K562 (cell line): Measurements from ENCODE around the gene LAMA2. TPM values are rescaled to one million over a fixed set of nuclear protein-coding genes. Genes with fewer than 3 reads are reported as not detected.

ENCODE experiments used
- ATAC-seq: fragments of 200-7000 bp; cut with Tn5 transposase; 3 replicates; pipeline ENCODE4 v1.9.1; 2020; ENCODE audit warnings: moderate library complexity
- BruUV-seq: library from RNA; stranded (reverse); fragments of 400-500 nt; replicated peaks from 2 replicates; lab custom pipeline; 2021; lab: Mats Ljungman, UMichigan
- CTCF ChIA-PET: fragments of 300-600 bp; formaldehyde crosslinking; extraction: SDS; loops from one replicate; lab custom pipeline; 2021; ENCODE audit warnings: low intra/inter-chr PET ratio; lab: Yijun Ruan, JAX
- POLR2A ChIA-PET: fragments of 300-600, 350-650 bp; sonication (Branson Sonifier 250); formaldehyde crosslinking; extraction: SDS; loops from one replicate; lab custom pipeline; 2021; ENCODE audit warnings: antibody characterized with exemption, inconsistent platforms; lab: Yijun Ruan, JAX
- DNase-seq, 4 experiments: peaks; one replicate each; pipeline versions ENCODE4 v3.0.0 to v3.0.0-alpha.2; 2011 to 2018; ENCODE audit warnings: low spot score in 3 of 4, mixed read lengths in 3 of 4; ENCODE audit errors: extremely low read depth in 1 of 4
- FAIRE-seq: peaks from 2 replicates; lab custom pipeline; 2011; peaks lifted over from hg19 to GRCh38; lab: Jason Lieb, UNC
- H2AFZ ChIP-seq: 2 replicates; pipeline ENCODE4 v1.6.0; 2011; ENCODE audit warnings: low read depth, low read length, control low read depth, inconsistent platforms
- H3K27ac ChIP-seq: fragments of 200-600 bp; 3 replicates; pipeline ENCODE4 v1.8.0; 2011; ENCODE audit warnings: low read depth, mild to moderate bottlenecking, control low read depth, inconsistent platforms, low read length, moderate library complexity, mixed read lengths; ENCODE audit errors: extremely low read depth
- H3K27me3 ChIP-seq, 2 experiments: fragments of 300-600 bp in 1 of 2; 2 replicates in 1 of 2; 3 replicates in 1 of 2; pipeline versions ENCODE4 v1.6.0 to v1.8.0; 2011; ENCODE audit warnings: inconsistent platforms in 2 of 2, low read length in 2 of 2, mild to moderate bottlenecking in 1 of 2, mixed read lengths in 1 of 2, moderate library complexity in 1 of 2; ENCODE audit not compliant: control insufficient read depth in 2 of 2, insufficient read depth in 2 of 2
- H3K36me3 ChIP-seq: fragments of 300-600 bp; 3 replicates; pipeline ENCODE4 v1.8.0; 2011; ENCODE audit warnings: mild to moderate bottlenecking, low read length, inconsistent platforms; ENCODE audit not compliant: control insufficient read depth, insufficient read depth
- H3K4me1 ChIP-seq, 2 experiments: fragments of 200-600 bp in 1 of 2; replicated peaks in 1 of 2; 2 replicates in 1 of 2; 3 replicates in 1 of 2; pipeline versions ENCODE4 v1.5.1 to v1.8.0; 2011; ENCODE audit warnings: inconsistent platforms in 2 of 2, low read length in 2 of 2, mild to moderate bottlenecking in 1 of 2, mixed read lengths in 1 of 2, moderate library complexity in 1 of 2; ENCODE audit not compliant: control insufficient read depth in 2 of 2, insufficient read depth in 2 of 2
- H3K4me2 ChIP-seq: 2 replicates; pipeline ENCODE4 v1.6.1; 2011; ENCODE audit warnings: low read length, control low read depth, inconsistent platforms, mixed read lengths; ENCODE audit not compliant: insufficient read depth
- H3K4me3 ChIP-seq: fragments of 200-600 bp; sonication (generic), shearing (Covaris generic); 2 replicates; pipeline ENCODE4 v1.5.1; 2016; ENCODE audit warnings: control low read depth, inconsistent platforms
- H3K79me2 ChIP-seq: fragments of 200-600 bp; 3 replicates; pipeline ENCODE4 v1.8.0; 2011; ENCODE audit warnings: low read length, inconsistent platforms; ENCODE audit not compliant: control insufficient read depth, insufficient read depth
- H3K9ac ChIP-seq, 2 experiments: 2 replicates each; pipeline versions ENCODE4 v1.6.0 to v1.6.1; 2011; ENCODE audit warnings: low read depth in 2 of 2, low read length in 2 of 2, control low read depth in 1 of 2, inconsistent platforms in 1 of 2, mild to moderate bottlenecking in 1 of 2, mixed read lengths in 1 of 2; ENCODE audit not compliant: insufficient read depth in 1 of 2
- H3K9me1 ChIP-seq: one replicate; pipeline ENCODE4 v1.6.0; 2011; ENCODE audit warnings: inconsistent platforms, mild to moderate bottlenecking, low read length, moderate library complexity; ENCODE audit not compliant: control insufficient read depth, insufficient read depth
- H3K9me3 ChIP-seq: replicated peaks from 2 replicates; pipeline ENCODE4 v1.5.1; 2011; ENCODE audit warnings: low read depth, low read length, inconsistent platforms; ENCODE audit not compliant: control insufficient read depth, insufficient read depth
- H4K20me1 ChIP-seq: replicated peaks from 2 replicates; pipeline ENCODE4 v1.6.1; 2011; ENCODE audit warnings: low read length, inconsistent platforms, mixed read lengths; ENCODE audit not compliant: control insufficient read depth, insufficient read depth
- ARID3B ChIP-seq: fragments of 250-450 bp; sonication (Bioruptor Pico); IDR thresholded peaks from 2 replicates; pipeline ENCODE4 v1.4.0; 2020; ENCODE audit warnings: borderline replicate concordance
- CHD2 ChIP-seq: IDR thresholded peaks from 2 replicates; pipeline ENCODE4 v1.6.1; 2011; ENCODE audit warnings: low read depth, low read length
- FOXA1 ChIP-seq: fragments of 450-650 bp; IDR thresholded peaks from 2 replicates; pipeline ENCODE4 v1.6.1; 2016; ENCODE audit warnings: mild to moderate bottlenecking, borderline replicate concordance
- HNRNPH1 ChIP-seq: fragments of 200-400 bp; formaldehyde crosslinking; optimal IDR thresholded peaks from 2 replicates; pipeline ENCODE3; 2017; ENCODE audit warnings: low read depth, mild to moderate bottlenecking, low read length, moderate library complexity
- HNRNPK ChIP-seq: fragments of 200-400 bp; formaldehyde crosslinking; IDR thresholded peaks from one replicate; pipeline ENCODE4 v1.6.1; 2018; ENCODE audit warnings: mild to moderate bottlenecking, low read depth, low read length; ENCODE audit not compliant: poor library complexity, severe bottlenecking
- HNRNPUL1 ChIP-seq: fragments of 200-400 bp; formaldehyde crosslinking; IDR thresholded peaks from 2 replicates; pipeline ENCODE4 v1.6.1; 2017; ENCODE audit warnings: low read length
- MAX ChIP-seq: sonication (generic); formaldehyde crosslinking; IDR thresholded peaks from 2 replicates; pipeline ENCODE4 v1.9.0; 2022; ENCODE audit warnings: mild to moderate bottlenecking, missing genetic modification reagents
- PHF8 ChIP-seq: fragments of 200-600 bp; sonication (generic); IDR thresholded peaks from 2 replicates; pipeline ENCODE4 v1.6.1; 2012; ENCODE audit warnings: mixed run types, mild to moderate bottlenecking, inconsistent platforms, low read length, moderate library complexity, borderline replicate concordance
- PTRF ChIP-seq: fragments of 450-650 bp; IDR thresholded peaks from 2 replicates; pipeline ENCODE4 v1.6.1; 2016; ENCODE audit warnings: mild to moderate bottlenecking, missing genetic modification characterization, missing compliant biosample characterization
- SLC30A9 ChIP-seq: fragments of 250-450 bp; sonication (Bioruptor Pico); IDR thresholded peaks from 2 replicates; pipeline ENCODE4 v1.8.0; 2022; ENCODE audit warnings: mild to moderate bottlenecking, moderate library complexity
- THRAP3 ChIP-seq: fragments of 450-650 bp; IDR thresholded peaks from 2 replicates; pipeline ENCODE4 v1.6.1; 2016; ENCODE audit warnings: mild to moderate bottlenecking, inconsistent platforms, borderline replicate concordance
- WGBS: fragments of 100-300 bp; shearing (Covaris generic); methylation state at CpG from one replicate; pipeline ENCODE4 v1.1.6; 2016; ENCODE audit warnings: low coverage, mixed read lengths; ENCODE audit not compliant: insufficient coverage; ENCODE audit errors: missing lambda C conversion rate; 5-methylcytosine and 5-hydroxymethylcytosine counted together
- in situ Hi-C: fragments of 300-500 bp; cut with MboI; formaldehyde crosslinking; loops from 4 replicates; pipeline ENCODE4 v1.15.0; 2018; ENCODE audit warnings: inconsistent platforms, mixed read lengths
- intact Hi-C: fragments of 100-400 bp; cut with micrococcal nuclease; formaldehyde crosslinking; loops from 2 replicates; pipeline ENCODE4 v1.14.2; 2022
- polyA plus RNA-seq, 8 experiments: library from polyadenylated mRNA; depleted of rRNA in 4 of 8; stranded (reverse) in 5 of 8; unstranded in 3 of 8; fragments of >200 nt; fragmentation: Nextera tagmentation in 2 of 8; fragmentation: Illumina TruSeq in 1 of 8; extraction: Ambion mirVana in 2 of 8; extraction: Trizol in 1 of 8; gene quantifications; 2 replicates each; pipeline versions ENCODE4 v1.2.1 to v1.2.3, GENCODE V29; 2011 to 2014; ENCODE audit warnings: inconsistent platforms in 1 of 8, missing spikeins in 1 of 8
- total RNA-seq, 7 experiments: library from RNA; depleted of rRNA in 6 of 7; stranded (reverse); fragments of >200 nt in 6 of 7; fragmentation: Illumina TruSeq in 2 of 7; extraction: Trizol in 2 of 7; gene quantifications; 2 replicates each; pipeline versions ENCODE4 v1.2.1 to v1.2.3, GENCODE V29; 2011 to 2021; ENCODE audit warnings: low replicate concordance in 1 of 7
- TF ChIP-seq, protein P1 (sequence below): fragments of 250-450 bp; sonication (Bioruptor Pico); IDR thresholded peaks from 2 replicates; pipeline ENCODE4 v1.5.0; 2021; ENCODE audit warnings: mild to moderate bottlenecking, moderate library complexity
- TF ChIP-seq, protein P2 (sequence below): fragments of 450-650 bp; IDR thresholded peaks from one replicate; pipeline ENCODE4 v1.6.1; 2018; ENCODE audit warnings: mild to moderate bottlenecking, moderate library complexity; ENCODE audit not compliant: partially characterized antibody

LAMA2 gene
- total and polyA plus RNA-seq, 9 of the 15 experiments (the other 6 are each of a cell fraction or from before 2014, with no cell fraction given) = 0.04 to 1.5 (median 0.36) TPM

- no peaks in the 10 kb centered on the region for H3K4me1 ChIP-seq
- H3K27ac ChIP-seq = no peak overlapping the region
- no peaks in the 10 kb centered on the region for H3K9me1 ChIP-seq
- BruUV-seq = no TSS peak
- 0% methylated on average over 3 of the region's 3 CpGs for WGBS
- H3K36me3 ChIP-seq = no peaks in the 10 kb centered on the region
- H2AFZ ChIP-seq = no peak overlapping the region
- ChIA-PET POLR2A (interaction anchor here (0.6 kb wide), 1 partner anchor 173 kb away, joined by 4 read pairs; no protein-coding TSS in a partner anchor), CTCF (no interaction called here)
- no peak for ATAC-seq
- H3K9me3 ChIP-seq = peaks cover 2% of the 10 kb centered on the region; the same call in 1 of the 2 replicates
- no peak overlapping the region for H3K4me2 ChIP-seq
- DNase-seq = no peak
- H3K9ac ChIP-seq = no peak overlapping the region
- in situ Hi-C loops = no loop called here
- intact Hi-C loops = no loop called here
- FAIRE-seq = no peak
- H3K4me3 ChIP-seq = no peak overlapping the region
- no peaks in the 10 kb centered on the region for H4K20me1 ChIP-seq
- no peaks in the 10 kb centered on the region for H3K79me2 ChIP-seq
- H3K27me3 ChIP-seq = no peaks in the 10 kb centered on the region
- TF ChIP-seq PHF8 = no peak
- TF ChIP-seq HNRNPH1 = no peak
- TF ChIP-seq MAX = no peak
- no peak for TF ChIP-seq THRAP3
- no peak for TF ChIP-seq PTRF (tag)
- no peak for TF ChIP-seq HNRNPK
- TF ChIP-seq, protein P1, sequence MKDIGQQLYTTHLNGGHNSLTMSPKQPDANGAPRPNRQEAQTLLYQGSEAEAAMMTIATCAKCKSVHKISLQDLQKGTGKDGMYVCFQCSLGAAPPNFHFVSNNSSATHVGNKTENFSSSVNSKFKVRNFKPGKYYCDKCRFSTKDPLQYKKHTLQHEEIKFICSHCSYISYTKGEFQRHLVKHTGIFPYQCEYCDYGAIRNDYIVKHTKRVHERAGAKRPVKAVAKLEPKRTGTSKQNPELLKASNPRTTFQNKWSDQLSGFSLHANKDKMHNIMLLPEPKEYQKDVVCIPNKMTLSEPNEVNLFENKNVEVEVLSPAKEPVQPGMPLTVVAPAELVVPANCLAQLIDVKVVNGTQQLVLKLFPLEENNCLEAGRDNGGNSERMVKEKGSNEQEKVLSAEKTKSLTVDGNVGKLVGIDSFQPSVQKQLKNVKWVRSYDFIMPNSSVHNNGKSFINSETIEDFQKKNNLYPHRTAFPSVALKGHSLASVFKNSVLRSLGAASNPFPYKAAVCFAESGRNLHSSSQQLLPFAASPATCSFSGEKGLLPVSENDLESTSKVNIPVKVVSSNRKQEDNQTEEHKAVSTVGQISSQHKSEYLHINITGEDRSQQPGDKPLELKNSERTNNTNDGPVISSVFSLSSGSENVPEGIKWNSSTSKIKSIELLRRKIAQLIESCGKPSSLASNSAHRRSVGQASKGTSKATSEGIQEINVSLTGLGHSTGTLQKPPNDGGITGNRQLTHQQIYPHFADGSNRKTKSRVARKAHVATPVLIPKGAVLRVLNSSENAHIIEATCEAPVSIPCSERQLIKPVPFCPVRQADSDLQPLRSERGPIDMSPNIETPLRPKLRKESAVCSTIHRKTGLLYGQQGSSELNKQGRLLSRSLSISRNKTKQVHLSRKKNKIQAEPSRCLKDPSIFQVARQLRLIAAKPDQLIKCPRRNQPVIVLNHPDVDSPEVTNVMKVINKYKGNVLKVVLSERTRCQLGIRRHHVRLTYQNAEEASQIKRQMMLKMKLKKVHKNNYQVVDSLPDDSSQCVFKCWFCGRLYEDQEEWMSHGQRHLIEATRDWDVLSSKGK = no peak
- TF ChIP-seq, protein P2, sequence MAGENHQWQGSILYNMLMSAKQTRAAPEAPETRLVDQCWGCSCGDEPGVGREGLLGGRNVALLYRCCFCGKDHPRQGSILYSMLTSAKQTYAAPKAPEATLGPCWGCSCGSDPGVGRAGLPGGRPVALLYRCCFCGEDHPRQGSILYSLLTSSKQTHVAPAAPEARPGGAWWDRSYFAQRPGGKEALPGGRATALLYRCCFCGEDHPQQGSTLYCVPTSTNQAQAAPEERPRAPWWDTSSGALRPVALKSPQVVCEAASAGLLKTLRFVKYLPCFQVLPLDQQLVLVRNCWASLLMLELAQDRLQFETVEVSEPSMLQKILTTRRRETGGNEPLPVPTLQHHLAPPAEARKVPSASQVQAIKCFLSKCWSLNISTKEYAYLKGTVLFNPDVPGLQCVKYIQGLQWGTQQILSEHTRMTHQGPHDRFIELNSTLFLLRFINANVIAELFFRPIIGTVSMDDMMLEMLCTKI = no peak
- no peak for TF ChIP-seq SLC30A9 (CRISPR knock-in tag)
- no peak for TF ChIP-seq ARID3B (CRISPR knock-in tag)
- TF ChIP-seq CHD2 = no peak
- no peak for TF ChIP-seq FOXA1
- TF ChIP-seq HNRNPUL1 = no peak
Measured at GRCh38 chr6:129130959-129131681, 248.2 kb downstream of the LAMA2 start.
